ENCODE results near the gene ROBO1.

The ROBO1 gene

GRCh38 chr3:78665776-78666469 lies 1101.9 kb downstream of the ROBO1 start:
- H3K27me3 ChIP-seq (ENCODE audit: insufficient read depth, low read length, poor library complexity): no peaks in the 10 kb centered on the region
- no peak overlapping the region for H3K9ac ChIP-seq (ENCODE audit: low read depth, low read length)
- no peaks in the 10 kb centered on the region for H3K79me2 ChIP-seq (ENCODE audit: insufficient read depth, low read length)
- no peaks in the 10 kb centered on the region for H3K36me3 ChIP-seq (ENCODE audit: insufficient read depth, low read length)
- TF ChIP-seq CTCF (IDR thresholded peaks at IDR 0.05; ENCODE audit: borderline replicate concordance, extremely low read depth, low read length, poor library complexity, severe bottlenecking) (no peak), EZH2 (IDR thresholded peaks at IDR 0.05; ENCODE audit: borderline replicate concordance, low read depth, low read length, severe bottlenecking) (no peak)
- no peak overlapping the region for H3K4me2 ChIP-seq (ENCODE audit: insufficient read depth, low read length)
- H3K4me3 ChIP-seq (ENCODE audit: low read depth in 1 of 2, low read length in 2 of 2): no peak overlapping the region
- H4K20me1 ChIP-seq (ENCODE audit: insufficient read depth, low read length): no peaks in the 10 kb centered on the region
- H3K27ac ChIP-seq (ENCODE audit: low read length): no peak overlapping the region
- DNase-seq (no peak), ATAC-seq (ENCODE audit: insufficient read depth, low read depth) (no peak)
- H3K9me3 ChIP-seq (ENCODE audit: insufficient read depth, low read length, severe bottlenecking): no peaks in the 10 kb centered on the region
- H2AFZ ChIP-seq (ENCODE audit: low read depth, low read length): no peak overlapping the region
- no peaks in the 10 kb centered on the region for H3K4me1 ChIP-seq (ENCODE audit: insufficient read depth, low read length)

GRCh38 chr3:78665101-78665500 lies 1102.7 kb downstream of the ROBO1 start:
- Histone ChIP-seq H3K27me3 (ENCODE audit: insufficient read depth, low read length, poor library complexity) (no peaks in the 10 kb centered on the region), H3K79me2 (ENCODE audit: insufficient read depth, low read length) (no peaks in the 10 kb centered on the region), H3K36me3 (ENCODE audit: insufficient read depth, low read length) (no peaks in the 10 kb centered on the region), H3K4me1 (ENCODE audit: insufficient read depth, low read length) (no peaks in the 10 kb centered on the region), H3K9ac (ENCODE audit: low read depth, low read length) (no peak overlapping the region), H3K27ac (ENCODE audit: low read length) (no peak overlapping the region), H3K4me3 (ENCODE audit: low read depth in 1 of 2, low read length in 2 of 2) (no peak overlapping the region), H4K20me1 (ENCODE audit: insufficient read depth, low read length) (no peaks in the 10 kb centered on the region), H3K9me3 (ENCODE audit: insufficient read depth, low read length, severe bottlenecking) (no peaks in the 10 kb centered on the region), H3K4me2 (ENCODE audit: insufficient read depth, low read length) (no peak overlapping the region), H2AFZ (ENCODE audit: low read depth, low read length) (no peak overlapping the region)
- DNase-seq (no peak), ATAC-seq (ENCODE audit: insufficient read depth, low read depth) (no peak)
- TF ChIP-seq EZH2 (IDR thresholded peaks at IDR 0.05; ENCODE audit: borderline replicate concordance, low read depth, low read length, severe bottlenecking) (no peak), CTCF (IDR thresholded peaks at IDR 0.05; ENCODE audit: borderline replicate concordance, extremely low read depth, low read length, poor library complexity, severe bottlenecking) (no peak)

GRCh38 chr3:78660957-78661356 lies 1106.8 kb downstream of the ROBO1 start:
- no peak for TF ChIP-seq CTCF (IDR thresholded peaks at IDR 0.05; ENCODE audit: borderline replicate concordance, extremely low read depth, low read length, poor library complexity, severe bottlenecking)
- no peak for TF ChIP-seq EZH2 (IDR thresholded peaks at IDR 0.05; ENCODE audit: borderline replicate concordance, low read depth, low read length, severe bottlenecking)

More at GRCh38 chr3:78660957-78661356, 1106.8 kb downstream of the ROBO1 start:
- H3K36me3 ChIP-seq (ENCODE audit: insufficient read depth, low read length): no peaks in the 10 kb centered on the region
- DNase-seq (no peak), ATAC-seq (ENCODE audit: insufficient read depth, low read depth) (no peak)
- H4K20me1 ChIP-seq (ENCODE audit: insufficient read depth, low read length): no peaks in the 10 kb centered on the region
- no peak overlapping the region for H2AFZ ChIP-seq (ENCODE audit: low read depth, low read length)
- no peak overlapping the region for H3K9ac ChIP-seq (ENCODE audit: low read depth, low read length)
- H3K27ac ChIP-seq (ENCODE audit: low read length): no peak overlapping the region
- H3K9me3 ChIP-seq (ENCODE audit: insufficient read depth, low read length, severe bottlenecking): no peaks in the 10 kb centered on the region
- H3K27me3 ChIP-seq (ENCODE audit: insufficient read depth, low read length, poor library complexity): no peaks in the 10 kb centered on the region
- H3K4me1 ChIP-seq (ENCODE audit: insufficient read depth, low read length): no peaks in the 10 kb centered on the region
- H3K79me2 ChIP-seq (ENCODE audit: insufficient read depth, low read length): no peaks in the 10 kb centered on the region
- no peak overlapping the region for H3K4me2 ChIP-seq (ENCODE audit: insufficient read depth, low read length)
- no peak overlapping the region for H3K4me3 ChIP-seq (ENCODE audit: low read depth in 1 of 2, low read length in 2 of 2)
